Large intestine (tissue), 12 donors: ENCODE results near the gene FOXD4L4. TPM values are rescaled to one million over a fixed set of nuclear protein-coding genes. Genes with fewer than 3 reads are reported as not detected.
"Not testable (repeated sequence)": the region's sequence is repeated elsewhere in the genome, so short reads cannot be mapped to it uniquely, and the experiment has no call there.

Source experiments
- DNase-seq, 2 donors: peaks; one replicate each; pipeline versions ENCODE4 v3.0.0 to v3.0.0-alpha.2; 2013
- H3K27ac ChIP-seq: one replicate; pipeline ENCODE4 v1.5.1; 2013; ENCODE audit warnings: low read length
- H3K27me3 ChIP-seq: 2 replicates; pipeline ENCODE4 v1.6.1; 2013; ENCODE audit warnings: low read length; ENCODE audit not compliant: control insufficient read depth, insufficient read depth
- H3K36me3 ChIP-seq: 2 replicates; pipeline ENCODE4 v1.6.1; 2013; ENCODE audit warnings: low read length; ENCODE audit not compliant: control insufficient read depth, insufficient read depth
- H3K4me1 ChIP-seq: one replicate; pipeline ENCODE4 v1.6.1; 2013; ENCODE audit warnings: low read length; ENCODE audit not compliant: control insufficient read depth, insufficient read depth
- H3K4me3 ChIP-seq: one replicate; pipeline ENCODE4 v1.5.1; 2013; ENCODE audit warnings: low read length
- H3K9me3 ChIP-seq: one replicate; pipeline ENCODE4 v1.6.1; 2013; ENCODE audit warnings: mild to moderate bottlenecking, low read depth, low read length, moderate library complexity; ENCODE audit not compliant: control insufficient read depth
- WGBS: methylation state at CpG from one replicate; pipeline ENCODE4 v1.1.5; 2013; ENCODE audit warnings: low lambda C conversion rate; ENCODE audit not compliant: insufficient coverage; 5-methylcytosine and 5-hydroxymethylcytosine counted together
- long read RNA-seq, 11 donors: transcript quantifications; one replicate each; lab custom pipeline, GENCODE V29; 2026
- polyA plus RNA-seq: library from polyadenylated mRNA; unstranded; fragments of 120-200 nt; gene quantifications from one replicate; pipeline ENCODE4 v1.2.1, GENCODE V29; 2013

FOXD4L4 gene
- polyA plus RNA-seq, result 0.03 TPM
- long read RNA-seq, donor 1, result 0 reads
- long read RNA-seq, donor 2, result 0 reads
- long read RNA-seq, donor 3, result 0 reads
- long read RNA-seq, donor 4, result 0 reads
- long read RNA-seq, donor 5, result 0 reads
- long read RNA-seq, donor 6, result 0 reads
- long read RNA-seq, donor 7, result 0 reads
- long read RNA-seq, donor 8, result 0 reads
- long read RNA-seq, donor 9, result 0 reads
- long read RNA-seq, donor 10, result 0 reads
- long read RNA-seq, donor 11, result 0 reads

GRCh38 chr9:65737096-65737564, at the start of gene FOXD4L4:
FOXD4L4 (plus strand) TSS chr9:65737146; CDS start chr9:65737146, 0 bp downstream.
- H3K36me3 ChIP-seq, H3K27ac ChIP-seq, H3K4me1 ChIP-seq, H3K27me3 ChIP-seq, H3K4me3 ChIP-seq, DNase-seq, H3K9me3 ChIP-seq: not testable (repeated sequence)
- WGBS, result no CpG with 5 or more reads among the region's 38 CpGs

DNA sequence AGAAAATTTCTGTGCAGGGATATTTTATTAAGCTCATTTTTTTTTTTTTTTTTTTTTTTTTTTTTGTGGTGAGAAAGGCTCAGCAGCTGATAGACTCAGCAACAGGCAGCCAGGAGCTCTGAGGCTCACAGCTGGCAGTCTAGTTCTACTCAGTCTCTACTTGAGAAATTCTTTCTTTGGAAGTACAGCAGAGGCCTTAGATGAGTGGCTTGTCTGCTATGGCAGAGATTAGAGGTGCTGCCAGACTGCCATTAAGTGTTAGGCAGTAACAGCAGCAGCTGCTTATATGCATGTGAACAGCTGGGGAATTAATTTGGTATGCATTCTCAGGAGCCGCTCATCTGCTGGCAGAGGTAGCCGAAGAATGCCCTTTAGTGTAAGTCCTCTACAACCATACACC, 33.4 kb upstream of the FOXD4L4 start:
- H3K9me3 ChIP-seq, H3K27me3 ChIP-seq, H3K36me3 ChIP-seq, H3K27ac ChIP-seq, H3K4me1 ChIP-seq, DNase-seq, H3K4me3 ChIP-seq: not testable (repeated sequence)
- WGBS, result no CpG with 5 or more reads among the region's 2 CpGs

DNA sequence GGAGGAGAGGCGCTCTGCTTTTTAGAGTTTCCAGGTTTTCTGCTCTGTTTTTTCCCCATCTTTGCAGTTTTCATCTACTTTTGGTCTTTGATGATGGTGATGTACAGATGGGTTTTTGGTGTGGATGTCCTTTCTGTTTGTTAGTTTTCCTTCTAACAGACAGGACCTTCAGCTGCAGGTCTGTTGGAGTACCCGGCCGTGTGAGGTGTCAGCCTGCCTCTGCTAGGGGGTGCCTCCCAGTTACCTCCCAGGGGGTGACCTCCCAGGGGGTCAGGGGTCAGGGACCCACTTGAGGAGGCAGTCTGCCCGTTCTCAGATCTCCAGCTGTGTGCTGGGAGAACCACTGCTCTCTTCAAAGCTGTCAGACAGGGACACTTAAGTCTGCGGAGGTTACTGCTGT, 22.5 kb upstream of the FOXD4L4 start:
- H3K9me3 ChIP-seq, H3K27me3 ChIP-seq, H3K4me3 ChIP-seq, H3K27ac ChIP-seq, H3K4me1 ChIP-seq, H3K36me3 ChIP-seq, DNase-seq: not testable (repeated sequence)
- no CpG with 5 or more reads among the region's 5 CpGs for WGBS

- WGBS, result no CpG with 5 or more reads among the region's 27 CpGs
- not testable (repeated sequence) for H3K36me3 ChIP-seq, H3K27ac ChIP-seq, H3K4me3 ChIP-seq, DNase-seq, H3K27me3 ChIP-seq, H3K4me1 ChIP-seq, H3K9me3 ChIP-seq
Observed at GRCh38 chr9:65738133-65738532, 1.2 kb downstream of the FOXD4L4 start.

Other genes starting within 250 kb of the FOXD4L4 start
- 78.3 TPM for gene ZNG1E, start 61.2 kb upstream of the FOXD4L4 start, polyA plus RNA-seq